Measurements from ENCODE around the gene REN. TPM values are rescaled to one million over a fixed set of nuclear protein-coding genes. Genes with fewer than 3 reads are reported as not detected.
A peak's percentile ranks its signal among the peaks of the same experiment; 100 is the strongest.

Gene REN
- total RNA-seq, 1 donor from 2014 or later, result 0.59 TPM

- no peak for TF ChIP-seq CTCF (IDR thresholded peaks at IDR 0.05)
- ATAC-seq, result peak; percentile 69 to 82
- Histone ChIP-seq H3K27me3 (ENCODE audit: low read depth) (no peaks in the 10 kb centered on the region), H3K36me3 (no peaks in the 10 kb centered on the region), H3K9me3 (no peaks in the 10 kb centered on the region), H3K4me1 (peaks cover 9% of the 10 kb centered on the region), H3K27ac (peak overlapping the region; percentile 46), H3K4me3 (no peak overlapping the region)
- intact Hi-C loops (cut with DNase I), result loop anchor here (10.0 kb wide), 1 partner anchor 203 kb away; no protein-coding TSS in a partner anchor
- DNase-seq, result peak; percentile 32
These were observed 4.3 kb downstream of the REN start for GRCh38 chr1:204161609-204162493.

- H3K27me3 ChIP-seq (ENCODE audit: low read depth), result peaks cover 4% of the 10 kb centered on the region
- H3K36me3 ChIP-seq, result no peaks in the 10 kb centered on the region
- no peak for TF ChIP-seq CTCF (IDR thresholded peaks at IDR 0.05)
- DNase-seq (peak; percentile 45), ATAC-seq (no peak)
- no peak overlapping the region for H3K27ac ChIP-seq
- no peak overlapping the region for H3K4me3 ChIP-seq
- intact Hi-C loops (cut with DNase I), result no loop called here
- H3K9me3 ChIP-seq, result no peaks in the 10 kb centered on the region
- peaks cover 10% of the 10 kb centered on the region for H3K4me1 ChIP-seq
These were observed 8.2 kb downstream of the REN start for GRCh38 chr1:204157962-204158361.

GRCh38 chr1:204155881-204156280, 10.3 kb downstream of the REN start:
- DNase-seq (peak; percentile 35), ATAC-seq (no peak)
- Histone ChIP-seq H3K27ac (no peak overlapping the region), H3K9me3 (no peaks in the 10 kb centered on the region), H3K27me3 (ENCODE audit: low read depth) (peaks cover 7% of the 10 kb centered on the region), H3K4me3 (no peak overlapping the region), H3K36me3 (no peaks in the 10 kb centered on the region), H3K4me1 (peaks cover 15% of the 10 kb centered on the region)
- intact Hi-C loops (cut with DNase I), result no loop called here
- no peak for TF ChIP-seq CTCF (IDR thresholded peaks at IDR 0.05)

- H3K9me3 ChIP-seq, result no peaks in the 10 kb centered on the region
- H3K27ac ChIP-seq, result no peak overlapping the region
- ATAC-seq (no peak), DNase-seq (peak; percentile 34)
- TF ChIP-seq CTCF (IDR thresholded peaks at IDR 0.05), result no peak
- intact Hi-C loops (cut with DNase I), result no loop called here
- peaks cover 15% of the 10 kb centered on the region for H3K4me1 ChIP-seq
- H3K36me3 ChIP-seq, result no peaks in the 10 kb centered on the region
- H3K27me3 ChIP-seq (ENCODE audit: low read depth), result peaks cover 7% of the 10 kb centered on the region
- no peak overlapping the region for H3K4me3 ChIP-seq
These were observed 11.4 kb downstream of the REN start for GRCh38 chr1:204154568-204155255.

GRCh38 chr1:204153667-204154066, 12.5 kb downstream of the REN start:
- peak; percentile 23 for DNase-seq
- Histone ChIP-seq H3K36me3 (no peaks in the 10 kb centered on the region), H3K4me1 (peaks cover 15% of the 10 kb centered on the region), H3K4me3 (no peak overlapping the region), H3K27me3 (ENCODE audit: low read depth) (peaks cover 7% of the 10 kb centered on the region), H3K27ac (no peak overlapping the region), H3K9me3 (no peaks in the 10 kb centered on the region)
- ATAC-seq, result no peak
- intact Hi-C loops (cut with DNase I), result no loop called here
- TF ChIP-seq CTCF (IDR thresholded peaks at IDR 0.05), result no peak
